KOPT-K1 (cell line): ENCODE results near the gene TMBIM6.

Source experiments
- H3K27ac ChIP-seq: fragments of 200-600 bp; sonication (generic); 2 replicates; pipeline ENCODE4 v1.5.1; 2016; ENCODE audit warnings: antibody characterized with exemption, mild to moderate bottlenecking, low read depth, low read length; ENCODE audit not compliant: poor library complexity, severe bottlenecking
- H3K36me3 ChIP-seq: fragments of 200-600 bp; sonication (generic); 2 replicates; pipeline ENCODE4 v1.5.1; 2017; ENCODE audit warnings: antibody characterized with exemption, mild to moderate bottlenecking, low read length, moderate library complexity; ENCODE audit not compliant: insufficient read depth
- H3K9me3 ChIP-seq: fragments of 200-600 bp; sonication (generic); 2 replicates; pipeline ENCODE4 v1.5.1; 2017; ENCODE audit warnings: antibody characterized with exemption, low read length, mild to moderate bottlenecking; ENCODE audit not compliant: insufficient read depth, poor library complexity, severe bottlenecking

Gene TMBIM6

DNA sequence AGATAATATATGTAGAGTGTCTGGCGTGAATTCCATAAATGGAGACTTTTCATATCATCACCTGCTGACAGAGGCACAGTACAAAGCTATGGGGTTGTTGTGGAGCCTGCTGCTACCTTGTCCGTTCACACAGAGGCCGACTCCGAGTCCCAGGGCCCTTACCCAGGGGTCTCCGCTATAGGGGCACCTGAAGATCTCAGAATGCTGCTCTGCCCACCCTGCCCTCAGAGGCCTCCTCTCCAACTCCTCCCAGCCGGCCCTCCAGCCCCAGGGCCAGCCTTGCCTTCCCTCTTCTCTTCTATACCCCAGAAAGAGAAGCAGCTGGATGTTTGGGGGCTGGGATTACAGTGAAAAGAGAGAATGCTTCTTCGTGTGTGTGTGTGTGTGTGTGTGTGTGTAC lies 65.5 kb downstream of the TMBIM6 start:
- H3K36me3 ChIP-seq, result peaks cover 39% of the 10 kb centered on the region
- no peaks in the 10 kb centered on the region for H3K9me3 ChIP-seq

GRCh38 chr12:49807991-49808580 lies 66.7 kb downstream of the TMBIM6 start:
- H3K9me3 ChIP-seq, result no peaks in the 10 kb centered on the region
- peaks cover 29% of the 10 kb centered on the region for H3K36me3 ChIP-seq
- H3K27ac ChIP-seq, result no peak overlapping the region

More for the DNA sequence above, 65.5 kb downstream of the TMBIM6 start:
- H3K27ac ChIP-seq, result no peak overlapping the region

DNA sequence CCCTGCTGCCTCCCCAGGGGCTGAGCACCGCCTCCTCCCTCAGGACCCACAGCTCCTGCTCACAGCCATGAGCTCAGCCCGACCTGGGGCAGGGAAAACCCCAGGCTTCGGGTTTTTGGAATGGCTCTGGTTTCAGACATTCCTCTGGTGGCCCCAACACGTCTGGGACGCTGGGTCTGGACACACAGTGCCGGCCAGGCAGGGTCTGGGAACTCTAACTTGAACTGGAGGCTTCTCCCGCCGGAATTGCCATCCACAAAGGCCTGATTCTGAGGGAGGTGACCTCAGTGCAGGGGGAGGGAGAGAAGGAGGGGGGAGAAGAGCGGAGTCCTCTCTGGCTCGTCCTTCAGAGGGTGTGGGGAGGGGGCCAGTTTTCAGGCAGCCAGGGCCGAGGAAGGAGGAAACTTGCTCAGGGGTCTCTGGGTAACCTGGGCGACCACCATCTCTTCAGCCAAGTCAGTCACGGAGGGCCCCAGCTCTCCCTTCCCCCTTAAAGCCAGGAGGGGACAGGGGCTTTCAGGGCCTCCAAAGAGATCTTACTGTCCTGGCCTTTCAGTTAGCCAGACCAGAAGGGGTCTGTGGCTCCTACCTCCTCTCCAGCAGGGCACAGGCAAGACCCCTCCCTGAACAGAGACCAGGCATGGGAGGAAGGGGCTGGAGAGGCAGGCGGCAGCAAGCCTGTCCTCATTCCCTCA lies 67.5 kb downstream of the TMBIM6 start:
- H3K9me3 ChIP-seq, result no peaks in the 10 kb centered on the region
- H3K36me3 ChIP-seq, result peaks cover 22% of the 10 kb centered on the region
- no peak overlapping the region for H3K27ac ChIP-seq

GRCh38 chr12:49809381-49809905 lies 68.1 kb downstream of the TMBIM6 start:
- H3K36me3 ChIP-seq, result peaks cover 16% of the 10 kb centered on the region
- H3K27ac ChIP-seq, result no peak overlapping the region
- no peaks in the 10 kb centered on the region for H3K9me3 ChIP-seq

GRCh38 chr12:49809906-49810389 lies 68.6 kb downstream of the TMBIM6 start:
- peaks cover 11% of the 10 kb centered on the region for H3K36me3 ChIP-seq
- H3K9me3 ChIP-seq, result no peaks in the 10 kb centered on the region
- no peak overlapping the region for H3K27ac ChIP-seq

DNA sequence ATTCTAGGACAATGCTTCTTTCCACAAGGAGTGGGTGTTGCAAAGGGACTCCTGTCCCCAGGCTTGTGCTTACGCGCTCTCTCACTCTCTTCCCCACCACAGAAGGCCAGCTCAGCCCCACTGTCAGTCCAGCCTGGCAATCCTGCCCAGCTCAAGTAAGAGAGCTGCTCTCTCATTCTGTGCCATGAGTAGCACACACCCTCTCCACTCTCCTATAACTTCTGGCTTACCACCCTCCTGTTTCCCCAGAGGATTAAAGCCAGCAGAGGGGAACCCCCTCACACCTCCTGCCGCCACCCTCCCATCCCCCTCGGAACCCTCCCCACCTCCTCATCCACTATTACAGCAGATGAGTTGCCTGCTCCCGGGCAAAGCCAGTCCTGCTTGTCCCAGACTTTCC lies 69.8 kb downstream of the TMBIM6 start:
- Histone ChIP-seq H3K9me3 (no peaks in the 10 kb centered on the region), H3K27ac (no peak overlapping the region), H3K36me3 (peaks cover 9% of the 10 kb centered on the region; the same call in 1 of the 2 replicates)

- Histone ChIP-seq H3K9me3 (no peaks in the 10 kb centered on the region), H3K27ac (no peak overlapping the region), H3K36me3 (peaks cover 16% of the 10 kb centered on the region; the same call in 1 of the 2 replicates)
These were observed 70.6 kb downstream of the TMBIM6 start for GRCh38 chr12:49811961-49812401.

- H3K36me3 ChIP-seq, result peaks cover 13% of the 10 kb centered on the region; the same call in 1 of the 2 replicates
- H3K27ac ChIP-seq, result no peak overlapping the region
- no peaks in the 10 kb centered on the region for H3K9me3 ChIP-seq
These were observed 71.8 kb downstream of the TMBIM6 start for GRCh38 chr12:49813131-49813530.
